Psoas muscle (tissue), 8 donors: ENCODE measurements around the gene PSG4. TPM values are rescaled to one million over a fixed set of nuclear protein-coding genes. Genes with fewer than 3 reads are reported as not detected.
"Not testable (repeated sequence)": the region's sequence is repeated elsewhere in the genome, so short reads cannot be mapped to it uniquely, and the experiment has no call there.

ENCODE experiments used
- ATAC-seq, 4 donors: fragments of 200-7000 bp; cut with Tn5 transposase; one replicate each; pipeline ENCODE4 v1.9.1; 2020; ENCODE audit warnings: moderate library complexity in 3 of 4, mild to moderate bottlenecking in 2 of 4
- DNase-seq, 2 donors: peaks; one replicate each; pipeline ENCODE4 v3.0.0-alpha.2; 2020
- H3K27ac ChIP-seq: fragments of 200-600 bp; one replicate; pipeline ENCODE4 v1.8.0; 2022
- H3K27me3 ChIP-seq, 3 donors: fragments of 200-600 bp in 1 of 3; one replicate each; pipeline versions ENCODE4 v1.6.1 to v1.8.0; 2013 to 2022; ENCODE audit warnings: low read length in 2 of 3, mild to moderate bottlenecking in 2 of 3, moderate library complexity in 1 of 3; ENCODE audit not compliant: insufficient read depth in 3 of 3
- H3K36me3 ChIP-seq, 2 donors: fragments of 200-600 bp in 1 of 2; one replicate each; pipeline versions ENCODE4 v1.6.1 to v1.8.0; 2013 to 2022; ENCODE audit warnings: low read depth in 1 of 2, mild to moderate bottlenecking in 1 of 2, moderate library complexity in 1 of 2; ENCODE audit not compliant: insufficient read depth in 1 of 2
- H3K4me1 ChIP-seq: fragments of 200-600 bp; one replicate; pipeline ENCODE4 v1.8.0; 2022
- H3K4me3 ChIP-seq: fragments of 200-600 bp; one replicate; pipeline ENCODE4 v1.8.0; 2022; ENCODE audit warnings: mild to moderate bottlenecking
- H3K9me3 ChIP-seq: fragments of 200-600 bp; one replicate; pipeline ENCODE4 v1.8.0; 2022
- CTCF ChIP-seq: fragments of 200-600 bp; IDR thresholded peaks from one replicate; pipeline ENCODE4 v1.8.0; 2022; ENCODE audit warnings: antibody characterized with exemption
- WGBS, 3 donors: extraction: QIAGEN DNeasy Blood & Tissue Kit; methylation state at CpG; one replicate each; pipeline versions ENCODE4 v1.1.6 to v1.1.7; 2013; 5-methylcytosine and 5-hydroxymethylcytosine counted together
- intact Hi-C, 2 donors: fragments of 100-400 bp; cut with DNase I; formaldehyde crosslinking; loops; one replicate each; pipeline versions ENCODE4 v1.11.0 to v1.14.2; 2022
- polyA plus RNA-seq, 3 donors: library from polyadenylated mRNA; stranded (reverse); fragments of 200-250 nt; gene quantifications; one replicate each; pipeline ENCODE4 v1.2.3, GENCODE V29; 2013
- total RNA-seq, 4 donors: library from RNA; stranded (reverse); fragmentation: NEBNext Ultra II Directional in 2 of 4; extraction: Animal tissue kit (Norgen Biotek cat#: 25700) in 2 of 4; gene quantifications; one replicate each; pipeline versions ENCODE4 v1.2.1 to v1.2.4, GENCODE V29; 2021 to 2023
- donor health status: healthy with polysubstance abuse.
- donor health status: DM: no; HTN: no; CAD: no; lungs with moderate emphysema.
- donor health status: Bipolar disorder and iron deficiency.
- donor health status: healthy.
- donor health status: DM: yes; HTN: yes; CAD: no.
- donor health status: DM: no; HTN: no; CAD: no.
- donor health status: DM: no; HTN: no; CAD: no.
- donor health status: DM: yes; HTN: yes; CAD: no.

Gene PSG4
- total and polyA plus RNA-seq, 7 donors = not detected

GRCh38 chr19:43207991-43208390 is 2.6 kb upstream of the PSG4 start:
- WGBS, 3 donors = 36 to 57% (median 53%) methylated on average over 4 of the region's 4 CpGs
- no peak overlapping the region for H3K4me3 ChIP-seq
- no peak for TF ChIP-seq CTCF
- H3K27me3 ChIP-seq = no peaks in the 10 kb centered on the region
- no peaks in the 10 kb centered on the region for H3K9me3 ChIP-seq
- H3K27ac ChIP-seq = no peak overlapping the region
- DNase-seq (no peak), ATAC-seq (no peak)
- intact Hi-C loops = no loop called here
- H3K4me1 ChIP-seq = no peaks in the 10 kb centered on the region
- H3K36me3 ChIP-seq = no peaks in the 10 kb centered on the region

GRCh38 chr19:43207174-43207573 is 1.7 kb upstream of the PSG4 start:
- ATAC-seq, H3K9me3 ChIP-seq, H3K27me3 ChIP-seq, H3K36me3 ChIP-seq, intact Hi-C loops, H3K27ac ChIP-seq, H3K4me3 ChIP-seq, H3K4me1 ChIP-seq, DNase-seq: not testable (repeated sequence)
- 43 to 52% (median 52%) methylated on average over 6 to 8 of the region's 8 CpGs for WGBS, 3 donors
- peak; percentile 15 for TF ChIP-seq CTCF

- H3K4me1 ChIP-seq, intact Hi-C loops, H3K9me3 ChIP-seq, H3K4me3 ChIP-seq, DNase-seq, H3K27me3 ChIP-seq, ATAC-seq, H3K27ac ChIP-seq, H3K36me3 ChIP-seq: not testable (repeated sequence)
- WGBS, 3 donors = 84 to 93% (median 87%) methylated on average over 7 of the region's 7 CpGs
These were observed 1.8 kb downstream of the PSG4 start for GRCh38 chr19:43203611-43204010.

GRCh38 chr19:43201891-43202290 is 3.5 kb downstream of the PSG4 start:
- H3K36me3 ChIP-seq, H3K27ac ChIP-seq: not testable (repeated sequence)

GRCh38 chr19:43201337-43201801 is 4.1 kb downstream of the PSG4 start:
- H3K4me1 ChIP-seq, H3K36me3 ChIP-seq, H3K27ac ChIP-seq, H3K4me3 ChIP-seq, DNase-seq, H3K9me3 ChIP-seq, ATAC-seq, intact Hi-C loops, H3K27me3 ChIP-seq: not testable (repeated sequence)
- 65 to 81% (median 71%) methylated on average over 7 of the region's 7 CpGs for WGBS, 3 donors

More at GRCh38 chr19:43201891-43202290, 3.5 kb downstream of the PSG4 start:
- H3K4me1 ChIP-seq, H3K4me3 ChIP-seq, ATAC-seq, H3K27me3 ChIP-seq, H3K9me3 ChIP-seq, DNase-seq, intact Hi-C loops: not testable (repeated sequence)
- 56 to 65% (median 61%) methylated on average over 2 of the region's 2 CpGs for WGBS, 3 donors

GRCh38 chr19:43198686-43199419 is 6.6 kb downstream of the PSG4 start:
- H3K36me3 ChIP-seq, H3K4me1 ChIP-seq, H3K27me3 ChIP-seq, H3K9me3 ChIP-seq, DNase-seq, H3K27ac ChIP-seq, intact Hi-C loops, H3K4me3 ChIP-seq, ATAC-seq: not testable (repeated sequence)
- WGBS, 3 donors = 40 to 59% (median 55%) methylated on average over 5 of the region's 5 CpGs

- H3K36me3 ChIP-seq, H3K4me1 ChIP-seq, H3K27me3 ChIP-seq, H3K27ac ChIP-seq, intact Hi-C loops, H3K9me3 ChIP-seq, ATAC-seq, DNase-seq, H3K4me3 ChIP-seq: not testable (repeated sequence)
- whole genome bisulfite sequencing, 3 donors = 77 to 87% (median 85%) methylated on average over 4 to 6 of the region's 7 CpGs
These were observed 7.6 kb downstream of the PSG4 start for GRCh38 chr19:43197666-43198397.

GRCh38 chr19:43194397-43194796 is 11.0 kb downstream of the PSG4 start:
- H3K4me3 ChIP-seq, H3K36me3 ChIP-seq, H3K4me1 ChIP-seq, H3K9me3 ChIP-seq, ATAC-seq, DNase-seq, intact Hi-C loops, H3K27ac ChIP-seq, H3K27me3 ChIP-seq: not testable (repeated sequence)
- 70 to 77% (median 70%) methylated on average over 7 of the region's 7 CpGs for WGBS, 3 donors

GRCh38 chr19:43192381-43193155 is 12.9 kb downstream of the PSG4 start:
- H3K36me3 ChIP-seq, DNase-seq, H3K9me3 ChIP-seq, H3K27ac ChIP-seq, intact Hi-C loops, H3K27me3 ChIP-seq, H3K4me3 ChIP-seq, H3K4me1 ChIP-seq, ATAC-seq: not testable (repeated sequence)
- 49 to 57% (median 55%) methylated on average over 4 of the region's 4 CpGs for WGBS, 3 donors
